HG03575 (cell line): ENCODE data around the gene TMEM44.

Source experiments
- ATAC-seq: cut with Tn5 transposase; IDR thresholded peaks from one replicate; pipeline ENCODE4 v1.9.1; 2021; ENCODE audit not compliant: unreplicated experiment, insufficient number of reproducible peaks, low FRiP score; ENCODE audit errors: extremely low read depth

The TMEM44 gene

GRCh38 chr3:194633349-194634004 lies at the start of gene TMEM44:
TSS of gene TMEM44 (minus strand) at chr3:194633419. CDS start at chr3:194633215, 204 bp downstream.
- ATAC-seq: no peak

- ATAC-seq: no peak
These were observed 49.6 kb upstream of the TMEM44 start for GRCh38 chr3:194682694-194683310.

- ATAC-seq: no peak
These were observed 49.0 kb upstream of the TMEM44 start for GRCh38 chr3:194682189-194682693.

GRCh38 chr3:194680888-194681615 lies 47.8 kb upstream of the TMEM44 start:
- ATAC-seq: no peak

- ATAC-seq: no peak
These were observed 43.3 kb upstream of the TMEM44 start for GRCh38 chr3:194676471-194676870.

- no peak for ATAC-seq
These were observed 42.5 kb upstream of the TMEM44 start for GRCh38 chr3:194675680-194676079.

GRCh38 chr3:194675081-194675640 lies 41.9 kb upstream of the TMEM44 start:
- no peak for ATAC-seq

- no peak for ATAC-seq
These were observed 40.5 kb upstream of the TMEM44 start for GRCh38 chr3:194673761-194674160.

- ATAC-seq: no peak
These were observed 39.7 kb upstream of the TMEM44 start for GRCh38 chr3:194672876-194673275.

- no peak for ATAC-seq
These were observed 38.9 kb upstream of the TMEM44 start, which contains the start of gene LSG1 for GRCh38 chr3:194671900-194672808. TSS of gene LSG1 (minus strand) at chr3:194672191. CDS start at chr3:194672162, 29 bp downstream.

GRCh38 chr3:194671511-194671899 lies 38.3 kb upstream of the TMEM44 start:
- ATAC-seq: no peak

- ATAC-seq: no peak
These were observed 34.1 kb upstream of the TMEM44 start for GRCh38 chr3:194667363-194667762.

GRCh38 chr3:194664857-194665256 lies 31.6 kb upstream of the TMEM44 start:
- ATAC-seq: no peak

- ATAC-seq: no peak
These were observed 28.7 kb upstream of the TMEM44 start for GRCh38 chr3:194661946-194662345.

- ATAC-seq: no peak
These were observed 28.2 kb upstream of the TMEM44 start for GRCh38 chr3:194661374-194661773.

- ATAC-seq: no peak
These were observed 26.6 kb upstream of the TMEM44 start for GRCh38 chr3:194659778-194660177.

- no peak for ATAC-seq
These were observed 25.4 kb upstream of the TMEM44 start for GRCh38 chr3:194658477-194659242.

GRCh38 chr3:194657439-194657838 lies 24.2 kb upstream of the TMEM44 start:
- ATAC-seq: no peak
